NCI-H128 (cell line): ENCODE results near the gene PIP4K2A.

ENCODE experiments used
- DNase-seq: peaks from one replicate; lab custom pipeline; 2025; ENCODE audit not compliant: unreplicated experiment; lab: John Stamatoyannopoulos, UW

PIP4K2A gene

GRCh38 chr10:22643116-22643515 is 71.3 kb downstream of the PIP4K2A start:
- DNase-seq = no peak

- no peak for DNase-seq
These were observed 72.6 kb downstream of the PIP4K2A start for GRCh38 chr10:22641743-22642142.

- DNase-seq = no peak
These were observed 74.0 kb downstream of the PIP4K2A start for GRCh38 chr10:22640359-22640758.

- DNase-seq = no peak
These were observed 75.5 kb downstream of the PIP4K2A start for GRCh38 chr10:22638863-22639262.

- DNase-seq = no peak
These were observed 76.9 kb downstream of the PIP4K2A start for GRCh38 chr10:22637491-22637890.

- no peak for DNase-seq
These were observed 78.7 kb downstream of the PIP4K2A start for GRCh38 chr10:22635650-22636049.

GRCh38 chr10:22634606-22635459 is 79.5 kb downstream of the PIP4K2A start:
- no peak for DNase-seq

- DNase-seq = no peak
These were observed 80.3 kb downstream of the PIP4K2A start for GRCh38 chr10:22634093-22634492.

GRCh38 chr10:22633528-22633927 is 80.8 kb downstream of the PIP4K2A start:
- DNase-seq = no peak

GRCh38 chr10:22633106-22633505 is 81.3 kb downstream of the PIP4K2A start:
- no peak for DNase-seq

GRCh38 chr10:22631646-22632278 is 82.6 kb downstream of the PIP4K2A start:
- DNase-seq = no peak

- no peak for DNase-seq
These were observed 83.2 kb downstream of the PIP4K2A start for GRCh38 chr10:22631185-22631584.

GRCh38 chr10:22630234-22631174 is 83.9 kb downstream of the PIP4K2A start:
- DNase-seq = no peak

GRCh38 chr10:22629852-22630233 is 84.5 kb downstream of the PIP4K2A start:
- DNase-seq = no peak

GRCh38 chr10:22629126-22629525 is 85.3 kb downstream of the PIP4K2A start:
- DNase-seq = no peak

- DNase-seq = no peak
These were observed 86.1 kb downstream of the PIP4K2A start for GRCh38 chr10:22628309-22628708.

GRCh38 chr10:22626784-22627183 is 87.6 kb downstream of the PIP4K2A start:
- DNase-seq = no peak

GRCh38 chr10:22625516-22626290 is 88.7 kb downstream of the PIP4K2A start:
- no peak for DNase-seq

- no peak for DNase-seq
These were observed 90.1 kb downstream of the PIP4K2A start for GRCh38 chr10:22624287-22624738.

- DNase-seq = no peak
These were observed 90.6 kb downstream of the PIP4K2A start for GRCh38 chr10:22623633-22624253.
